GM21723 (cell line): ENCODE measurements around the gene UBR4.
A peak's percentile ranks its signal among the peaks of the same experiment; 100 is the strongest.
"Not testable (repeated sequence)": the region's sequence is repeated elsewhere in the genome, so short reads cannot be mapped to it uniquely, and the experiment has no call there.

Experiments
- ATAC-seq: cut with Tn5 transposase; IDR thresholded peaks from one replicate; pipeline ENCODE4 v1.9.1; 2021; ENCODE audit warnings: mild to moderate bottlenecking, moderate library complexity; ENCODE audit not compliant: unreplicated experiment

The UBR4 gene

DNA sequence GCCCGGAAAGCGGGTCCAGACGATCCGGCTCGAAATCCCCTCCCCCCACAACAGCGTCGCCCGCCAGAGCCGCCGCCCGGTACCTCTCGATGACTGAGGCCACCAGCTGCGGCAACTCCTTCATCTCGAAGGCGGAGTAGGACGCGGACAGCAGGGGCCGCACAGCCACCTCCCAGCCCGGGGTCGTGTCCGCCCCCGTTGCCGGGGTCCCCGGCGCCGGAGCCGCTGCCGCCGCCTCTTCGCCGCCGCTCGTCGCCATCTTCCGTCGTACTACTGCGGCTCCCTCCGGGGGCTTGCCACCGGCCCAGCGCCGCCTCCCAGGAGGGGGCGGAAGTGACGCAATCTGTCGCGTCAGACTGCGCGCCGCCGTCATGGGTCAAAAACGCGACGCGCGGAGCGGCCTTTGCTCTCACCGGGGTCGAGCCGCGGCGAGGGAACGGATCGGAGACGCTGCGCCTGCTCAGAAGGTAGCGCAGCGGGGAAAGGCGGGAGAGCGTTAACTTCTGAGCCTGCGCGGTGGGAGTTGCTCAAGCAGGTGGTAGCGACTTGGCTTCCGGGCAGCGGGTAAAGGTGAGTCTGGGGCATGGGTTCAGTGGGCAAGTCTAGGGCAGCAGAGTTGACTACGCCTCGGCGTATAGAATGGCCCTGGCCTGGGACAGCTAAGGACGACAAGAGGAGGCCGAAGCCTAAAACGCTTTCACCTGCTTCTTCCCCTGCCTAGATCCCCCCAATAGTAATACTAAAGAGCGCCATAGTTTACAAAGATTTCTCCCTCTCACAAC is at the start of gene UBR4:
UBR4 (minus strand) TSS at position 277 of the 782 bp plus-strand sequence; CDS start at position 259, 18 bp downstream.
- ATAC-seq = peak; percentile 80

- no peak for ATAC-seq
Measured at GRCh38 chr1:19258353-19258752, 48.3 kb upstream of the UBR4 start.

DNA sequence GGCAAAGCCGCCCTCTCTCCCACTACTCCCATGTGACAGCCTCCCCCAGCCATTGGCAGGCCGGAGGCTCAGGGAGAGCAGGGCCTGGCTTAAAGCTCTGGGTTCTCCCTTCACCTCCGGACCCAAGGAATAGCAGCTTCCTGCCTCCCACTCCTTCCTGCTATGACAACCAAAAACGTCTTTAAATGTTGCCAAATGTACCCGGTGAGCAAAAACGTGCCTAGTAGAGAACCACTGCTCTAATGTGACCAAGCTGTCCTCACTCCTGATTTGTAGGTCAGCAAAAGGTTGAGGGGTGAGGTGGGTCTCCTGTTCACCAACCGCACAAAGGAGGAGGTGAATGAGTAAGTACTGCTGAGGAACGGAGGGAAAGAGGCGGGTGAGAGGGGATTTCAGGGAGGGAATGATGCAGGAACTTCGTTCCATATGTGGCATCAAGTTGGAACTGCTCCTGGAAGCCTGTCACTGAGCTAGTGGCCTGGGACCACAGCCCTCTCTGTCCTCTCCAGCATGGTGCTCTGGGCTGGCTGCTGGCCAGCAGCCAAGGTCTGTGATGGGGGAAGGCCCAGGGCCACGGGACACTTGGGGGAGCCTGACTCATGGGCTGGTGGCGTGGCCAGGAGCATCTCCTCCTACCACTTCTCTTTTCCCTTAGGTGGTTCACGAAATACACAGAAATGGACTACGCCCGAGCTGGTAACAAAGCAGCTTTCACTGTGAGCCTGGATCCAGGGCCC is 47.3 kb upstream of the UBR4 start:
- no peak for ATAC-seq

DNA sequence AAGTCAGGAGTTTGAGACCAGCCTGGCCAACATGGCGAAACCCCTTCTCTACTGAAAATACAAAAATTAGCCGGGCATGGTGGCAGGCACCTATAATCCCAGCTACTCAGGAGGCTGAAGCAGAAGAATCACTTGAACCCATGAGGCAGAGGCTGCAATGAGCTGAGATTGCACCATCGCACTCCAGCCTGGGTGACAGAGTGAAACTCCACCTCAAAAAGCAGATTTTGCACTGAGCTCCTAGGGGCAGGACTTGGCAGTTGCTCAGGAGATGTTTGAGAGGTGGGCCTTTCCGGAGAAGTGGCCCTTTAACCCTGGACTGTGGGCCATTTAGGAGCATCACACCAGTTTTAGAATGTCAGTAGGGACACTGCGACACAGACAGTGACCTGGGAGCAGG is 46.2 kb upstream of the UBR4 start:
- ATAC-seq = not testable (repeated sequence)

- ATAC-seq = no peak
Measured at GRCh38 chr1:19255288-19255687, 45.2 kb upstream of the UBR4 start.

DNA sequence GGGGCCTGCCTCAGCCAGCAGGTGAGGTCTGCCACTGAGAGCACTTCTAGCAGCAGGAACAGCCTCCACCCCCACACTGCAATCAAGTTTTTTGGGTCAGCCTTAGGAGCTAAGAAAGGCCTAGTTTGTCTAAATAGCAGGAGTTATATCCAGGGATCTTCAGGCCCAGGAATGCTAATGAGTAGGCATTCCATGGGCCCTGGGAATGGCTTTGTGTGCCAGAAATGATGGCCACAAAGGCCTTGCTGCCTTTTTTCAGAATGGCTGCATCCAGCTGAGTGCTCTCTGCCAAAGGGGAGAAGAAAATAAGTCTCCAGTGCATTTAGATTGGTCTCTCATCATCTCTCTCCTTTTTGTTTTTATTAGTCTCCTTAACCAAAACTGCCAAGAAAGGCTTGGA is 44.4 kb upstream of the UBR4 start:
- ATAC-seq = no peak

GRCh38 chr1:19251305-19252196 is 41.5 kb upstream of the UBR4 start, which contains the start of the genes EMC1 and MRTO4:
EMC1 (minus strand) TSS chr1:19251524; CDS start chr1:19251509, 15 bp downstream.
MRTO4 (plus strand) TSS chr1:19251805; CDS start chr1:19251836, 31 bp downstream.
- peak; percentile 77 for ATAC-seq

- ATAC-seq = no peak
Measured at GRCh38 chr1:19250629-19251304, 40.7 kb upstream of the UBR4 start.

DNA sequence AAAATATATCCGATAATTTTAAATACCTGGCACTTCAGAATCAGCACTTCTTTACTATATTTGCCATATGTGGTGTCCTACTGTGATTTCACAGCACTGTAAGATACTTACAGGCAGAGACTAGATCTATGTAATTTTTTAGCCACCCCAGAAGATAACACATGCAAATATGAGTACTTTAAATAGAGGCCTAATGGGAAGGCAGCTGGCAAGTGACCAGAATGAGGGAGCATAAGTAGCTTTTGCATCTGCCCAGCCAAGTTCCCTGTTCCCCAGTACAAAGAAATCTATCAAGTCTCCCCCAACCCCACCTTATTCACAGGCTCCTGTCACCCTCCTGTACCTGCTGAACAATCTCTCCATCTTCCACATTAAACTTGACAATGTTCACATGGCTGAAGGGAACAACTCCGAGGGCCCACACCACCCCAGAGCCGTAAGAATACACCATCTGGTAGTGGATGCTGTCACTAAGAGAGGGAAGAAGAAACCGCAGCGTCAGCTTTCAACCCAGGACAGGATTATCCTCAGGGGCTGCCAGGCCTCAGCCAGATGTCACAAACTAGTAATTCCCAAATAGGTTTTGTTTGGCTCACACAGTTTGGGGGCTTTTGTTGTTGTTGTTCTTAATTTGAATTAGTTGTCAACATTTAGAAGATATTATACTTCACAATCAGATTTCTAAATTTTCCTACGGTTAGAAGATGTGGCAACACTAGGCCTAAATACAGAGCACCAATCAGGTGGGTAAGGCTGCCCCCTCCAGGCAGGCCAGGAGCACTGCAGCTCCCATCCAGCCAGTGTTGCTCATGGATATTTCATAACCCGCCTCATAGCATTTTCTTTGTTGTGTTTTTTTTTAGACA is 30.8 kb upstream of the UBR4 start:
- ATAC-seq = no peak

- no peak for ATAC-seq
Measured at GRCh38 chr1:19239876-19240275, 29.8 kb upstream of the UBR4 start.

- ATAC-seq = no peak
Measured at GRCh38 chr1:19234224-19234623, 24.2 kb upstream of the UBR4 start.

GRCh38 chr1:19232524-19232846 is 22.4 kb upstream of the UBR4 start:
- ATAC-seq = no peak

DNA sequence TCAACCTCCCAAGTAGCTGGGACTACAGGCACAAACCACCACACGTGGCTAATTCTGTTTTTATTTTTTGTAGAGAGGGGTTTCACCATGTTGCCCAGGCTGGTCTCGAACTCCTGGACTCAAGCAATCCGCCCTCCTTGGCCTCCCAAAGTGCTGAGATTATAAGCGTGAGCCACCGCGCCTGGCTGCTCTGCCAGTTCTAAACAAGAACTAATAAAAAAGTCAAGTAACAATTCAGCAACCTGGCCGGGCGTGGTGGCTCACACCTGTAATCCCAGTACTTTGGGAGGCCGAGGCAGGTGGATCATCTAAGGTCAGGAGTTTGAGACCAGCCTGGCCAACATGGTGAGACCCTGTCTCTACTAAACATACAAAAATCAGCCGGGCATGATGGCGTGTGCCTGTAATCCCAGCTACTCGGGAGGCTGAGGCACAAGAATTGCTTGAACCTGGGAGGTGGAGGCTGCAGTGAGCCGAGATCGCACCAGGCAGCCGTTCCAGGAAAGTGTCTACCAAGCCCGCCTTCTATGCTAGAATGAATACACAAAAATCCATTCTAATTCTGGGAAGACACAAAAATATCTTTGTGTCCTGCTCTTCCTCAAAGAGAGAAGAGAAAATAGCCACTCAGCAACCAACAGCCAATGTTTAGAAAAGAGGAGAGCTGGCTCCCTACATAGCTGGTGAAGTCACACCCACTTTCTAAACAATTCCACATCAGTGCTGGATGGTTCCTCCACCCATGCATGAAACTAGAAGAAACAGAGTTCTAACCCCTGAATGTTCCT is 21.9 kb upstream of the UBR4 start:
- ATAC-seq = not testable (repeated sequence)

GRCh38 chr1:19229828-19230325 is 19.8 kb upstream of the UBR4 start:
- ATAC-seq = no peak

DNA sequence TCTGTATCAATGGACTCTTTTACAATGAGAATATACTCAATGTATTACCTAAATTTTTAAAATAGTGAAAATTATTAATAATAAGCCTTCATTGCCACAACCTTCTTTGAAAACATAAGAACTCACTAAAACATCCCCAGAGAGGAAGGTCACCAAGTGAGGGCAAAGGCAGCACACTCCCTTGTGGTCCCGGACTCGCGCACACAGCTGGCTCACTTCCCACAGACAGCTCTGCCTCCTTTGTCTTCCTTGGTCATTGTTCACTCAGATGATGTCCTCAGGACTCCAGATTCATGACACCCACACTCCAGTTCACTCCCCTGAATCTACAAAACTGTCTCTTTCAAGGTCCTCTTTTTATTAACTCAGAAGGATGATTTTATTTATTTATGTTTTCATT is 19.2 kb upstream of the UBR4 start:
- no peak for ATAC-seq

DNA sequence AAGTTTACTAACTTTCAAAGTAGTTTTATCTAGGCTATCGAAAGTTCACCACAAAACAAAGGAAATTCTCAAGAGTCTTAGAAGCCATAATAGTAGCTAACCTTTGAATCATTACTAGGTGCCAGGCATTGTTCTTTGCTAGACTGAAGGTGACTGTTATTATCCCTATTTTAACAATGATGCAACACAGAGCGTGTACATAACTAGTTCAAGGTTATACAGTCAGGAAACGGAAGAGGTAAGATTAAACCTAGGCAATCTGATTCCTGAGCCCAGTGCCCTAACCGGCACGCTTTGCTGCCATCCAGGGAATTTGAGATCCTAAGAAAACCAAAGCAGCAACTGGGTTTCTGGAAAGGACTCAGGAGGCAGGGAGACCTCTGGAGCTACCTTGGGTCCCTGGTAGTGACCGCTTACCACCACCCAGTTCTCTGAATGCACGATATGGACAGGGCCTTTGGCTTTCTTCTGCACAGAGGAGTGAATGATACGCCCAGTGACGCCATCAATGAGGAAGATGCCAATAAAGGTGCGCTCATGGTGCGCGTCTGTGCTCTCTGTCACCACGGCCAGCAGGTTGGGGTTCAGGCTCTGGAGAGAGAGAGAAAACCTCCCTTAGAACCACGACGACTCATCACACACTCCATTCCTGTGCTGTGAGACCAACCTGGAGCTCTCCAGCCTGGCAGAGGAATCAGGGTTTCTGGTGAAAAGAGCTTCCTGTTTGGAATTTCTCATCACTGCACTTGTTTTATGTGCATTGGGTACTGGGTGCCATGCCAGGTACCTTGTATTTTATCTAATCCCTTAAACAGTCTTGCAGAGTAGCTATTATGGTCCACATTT is 13.1 kb upstream of the UBR4 start:
- ATAC-seq = no peak

DNA sequence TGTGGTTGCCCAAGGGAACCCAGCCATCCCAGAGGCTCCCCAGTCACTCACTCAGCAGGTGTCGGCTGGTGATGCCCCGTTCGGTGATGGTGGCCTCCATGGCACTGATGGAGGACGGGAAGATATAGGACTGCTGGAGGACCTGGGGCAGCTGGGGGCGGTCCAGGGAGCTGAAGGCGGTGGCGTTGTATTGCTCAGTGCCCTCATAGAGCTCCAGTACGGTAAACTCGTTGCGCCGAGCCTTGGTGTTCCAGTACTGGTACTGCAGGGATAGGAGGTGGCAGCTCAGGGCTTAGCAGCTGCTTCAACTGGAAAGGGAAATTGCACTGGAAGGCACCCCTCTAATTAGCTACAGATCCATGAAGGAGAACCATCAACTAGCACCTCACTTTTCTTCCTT is 12.5 kb upstream of the UBR4 start:
- ATAC-seq = no peak

DNA sequence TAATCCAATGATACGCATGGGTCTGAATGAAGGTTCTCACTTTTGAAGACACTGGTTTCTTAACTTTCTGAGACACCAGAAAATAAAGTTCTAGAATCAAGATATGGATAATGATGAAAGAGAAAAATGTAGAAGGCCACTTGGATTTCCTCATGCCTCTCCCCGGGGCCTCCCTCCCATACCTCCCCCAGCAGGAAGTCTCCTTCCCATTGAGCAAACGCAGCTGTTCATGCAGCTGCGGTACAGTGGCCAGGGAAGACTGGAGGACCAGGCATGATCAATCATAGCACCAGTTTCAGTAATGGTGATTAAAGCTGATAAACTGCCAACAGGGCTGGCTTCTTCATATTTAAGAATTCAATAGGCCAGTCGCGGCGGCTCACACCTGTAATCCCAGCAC is 10.9 kb upstream of the UBR4 start:
- no peak for ATAC-seq
